ENCODE results near the gene PGGT1B.

DNA sequence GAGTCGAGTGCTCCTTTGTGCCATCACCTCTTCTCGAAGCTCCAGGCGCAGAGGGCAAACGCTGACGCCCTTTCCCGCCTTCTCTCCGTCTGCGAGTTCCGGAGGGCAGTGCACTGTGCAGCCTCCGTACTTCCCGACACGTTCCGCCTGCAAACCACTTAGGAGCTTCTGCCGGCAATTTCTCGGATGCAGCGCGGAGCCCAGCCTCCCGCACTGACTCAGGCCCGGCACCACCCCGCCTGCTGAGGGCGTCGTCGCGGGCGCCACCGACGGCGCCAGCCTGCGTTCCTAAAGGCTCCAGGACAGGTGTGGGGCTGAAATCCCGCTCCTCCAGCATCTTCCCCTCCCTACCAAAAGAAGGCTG is 83.7 kb downstream of the PGGT1B start:
- TF ChIP-seq ZNF384 (IDR thresholded peaks at IDR 0.05) = no peak
- TF ChIP-seq FOXM1 (IDR thresholded peaks at IDR 0.05; ENCODE audit: borderline replicate concordance) = no peak
- no peak for TF ChIP-seq TARDBP (IDR thresholded peaks at IDR 0.05)

Measured in HEK293T (cell line).